ENCODE measurements around the gene GPR42.
"Not testable (repeated sequence)": the region's sequence is repeated elsewhere in the genome, so short reads cannot be mapped to it uniquely, and the experiment has no call there.

Gene GPR42

GRCh38 chr19:35363711-35364425 is 7.0 kb upstream of the GPR42 start:
- DNase-seq, result no peak

DNA sequence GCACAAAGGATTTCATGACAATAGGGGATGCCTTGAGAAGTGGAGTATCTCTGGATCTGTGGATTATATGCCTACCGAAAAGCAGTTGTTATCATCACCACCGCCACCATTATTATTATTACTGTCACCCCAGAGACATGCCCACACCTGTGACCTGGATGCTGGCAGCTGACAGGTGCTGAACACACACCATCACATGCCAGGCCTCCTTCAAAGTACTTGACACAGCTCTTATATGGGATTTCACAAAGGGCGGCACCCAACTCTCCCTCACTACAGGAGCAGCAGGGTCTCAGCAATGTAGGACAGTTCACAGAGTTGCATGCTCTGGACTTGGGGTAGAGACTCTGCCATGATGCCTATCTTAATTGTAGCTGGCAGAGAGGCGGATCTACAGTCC is 5.6 kb upstream of the GPR42 start:
- no peak for DNase-seq

- DNase-seq, result no peak
These were observed 2.5 kb upstream of the GPR42 start for GRCh38 chr19:35368378-35368777.

- no peak for DNase-seq
These were observed 1.3 kb upstream of the GPR42 start for GRCh38 chr19:35369522-35369921.

DNA sequence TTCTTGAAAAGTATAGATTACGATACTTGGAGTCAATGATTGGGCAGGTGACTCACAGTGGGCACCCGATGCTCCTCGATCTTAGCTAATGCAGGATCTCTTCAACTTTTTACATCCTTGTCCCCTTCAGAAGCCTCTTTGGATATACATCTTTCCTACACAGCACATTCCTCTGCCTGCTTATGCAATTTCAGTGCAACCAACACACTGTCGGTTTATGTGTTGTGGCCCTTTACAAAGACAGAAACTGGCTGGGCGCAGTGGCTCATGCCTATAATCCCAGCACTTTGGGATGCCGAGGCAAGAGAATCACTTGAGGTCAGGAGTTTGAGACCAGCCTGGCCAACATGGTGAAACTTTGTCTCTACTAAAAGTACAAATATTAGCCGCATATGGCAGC is 2.6 kb downstream of the GPR42 start:
- no peak for DNase-seq

DNA sequence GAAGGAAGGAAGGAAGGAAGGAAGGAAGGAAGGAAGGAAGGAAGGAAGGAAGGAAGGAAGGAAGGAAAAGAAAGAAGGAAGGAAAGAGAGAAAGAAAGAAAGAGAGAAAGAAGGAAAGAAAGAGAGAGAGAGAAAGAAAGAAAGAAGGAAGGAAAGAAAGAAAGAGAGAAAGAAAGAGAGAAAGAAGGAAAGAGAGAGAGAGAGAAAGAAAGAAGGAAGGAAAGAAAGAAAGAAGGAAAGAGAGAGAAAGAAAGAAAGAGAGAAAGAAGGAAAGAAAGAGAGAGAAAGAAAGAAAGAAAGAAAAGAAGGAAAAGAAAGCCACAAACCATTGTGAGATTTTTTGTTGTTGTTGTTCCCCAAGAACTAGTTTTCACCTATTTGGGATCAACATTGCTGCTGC is 3.2 kb downstream of the GPR42 start:
- DNase-seq, result not testable (repeated sequence)

- DNase-seq, result no peak
These were observed 4.8 kb downstream of the GPR42 start for GRCh38 chr19:35375505-35376307.

DNA sequence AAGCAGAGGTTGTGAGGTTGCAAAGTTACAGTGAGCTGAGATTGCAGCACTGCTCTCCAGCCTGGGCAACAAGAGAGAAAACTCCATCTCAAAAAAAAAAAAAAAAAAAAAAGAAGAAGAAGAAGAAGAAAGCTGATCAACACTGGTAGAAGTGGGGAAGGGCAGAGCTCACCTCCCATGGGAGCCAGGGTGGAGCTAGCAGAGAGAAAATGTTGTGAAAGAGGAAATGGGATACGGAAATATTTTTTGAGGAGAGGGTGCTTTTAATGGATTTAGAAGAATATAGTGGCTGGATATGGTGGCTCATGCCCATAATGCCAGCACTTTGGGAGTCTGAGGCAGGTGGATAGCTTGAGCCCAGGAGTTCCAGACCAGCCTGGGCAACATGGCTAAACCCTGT is 6.8 kb downstream of the GPR42 start:
- DNase-seq, result no peak

DNA sequence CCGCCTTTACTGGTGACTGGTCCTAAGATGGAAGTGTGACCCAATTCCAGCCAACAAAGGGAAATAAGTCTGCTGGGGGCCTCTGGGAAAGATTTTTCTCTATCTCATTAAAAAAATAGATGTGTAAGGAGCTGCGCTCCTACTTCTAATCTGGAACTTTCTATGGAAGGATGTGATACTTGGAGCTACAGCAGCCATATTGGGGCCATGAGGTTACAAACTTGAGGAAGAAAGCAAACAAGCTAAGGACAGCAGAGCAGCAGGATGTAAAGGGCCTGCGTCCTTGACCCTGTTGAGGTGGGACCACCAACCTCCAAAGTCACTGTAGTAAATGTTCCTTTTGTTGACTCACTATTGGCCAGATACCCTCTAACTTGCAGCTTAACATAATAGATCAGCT is 7.5 kb downstream of the GPR42 start:
- no peak for DNase-seq

DNA sequence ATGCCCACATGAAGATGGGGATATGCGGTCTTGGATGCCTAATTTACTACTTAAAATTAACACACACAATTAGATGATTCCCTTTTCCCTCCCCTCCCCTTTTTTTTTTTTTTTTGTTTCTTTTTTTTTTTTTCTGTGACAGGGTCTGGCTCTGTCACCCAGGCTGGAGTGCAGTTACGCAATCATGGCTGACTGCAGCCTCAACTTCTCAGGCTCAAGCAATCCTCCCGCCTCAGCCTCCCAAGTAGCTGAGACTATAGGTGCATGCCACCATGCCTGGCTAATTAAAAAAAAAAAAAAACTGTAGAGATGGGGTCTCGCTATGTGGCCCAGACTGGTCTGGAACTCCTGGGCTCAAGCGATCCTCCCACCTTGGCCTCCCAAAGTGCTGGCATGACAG is 8.7 kb downstream of the GPR42 start:
- not testable (repeated sequence) for DNase-seq

- DNase-seq, result no peak
These were observed 9.1 kb downstream of the GPR42 start for GRCh38 chr19:35379992-35380391.

DNA sequence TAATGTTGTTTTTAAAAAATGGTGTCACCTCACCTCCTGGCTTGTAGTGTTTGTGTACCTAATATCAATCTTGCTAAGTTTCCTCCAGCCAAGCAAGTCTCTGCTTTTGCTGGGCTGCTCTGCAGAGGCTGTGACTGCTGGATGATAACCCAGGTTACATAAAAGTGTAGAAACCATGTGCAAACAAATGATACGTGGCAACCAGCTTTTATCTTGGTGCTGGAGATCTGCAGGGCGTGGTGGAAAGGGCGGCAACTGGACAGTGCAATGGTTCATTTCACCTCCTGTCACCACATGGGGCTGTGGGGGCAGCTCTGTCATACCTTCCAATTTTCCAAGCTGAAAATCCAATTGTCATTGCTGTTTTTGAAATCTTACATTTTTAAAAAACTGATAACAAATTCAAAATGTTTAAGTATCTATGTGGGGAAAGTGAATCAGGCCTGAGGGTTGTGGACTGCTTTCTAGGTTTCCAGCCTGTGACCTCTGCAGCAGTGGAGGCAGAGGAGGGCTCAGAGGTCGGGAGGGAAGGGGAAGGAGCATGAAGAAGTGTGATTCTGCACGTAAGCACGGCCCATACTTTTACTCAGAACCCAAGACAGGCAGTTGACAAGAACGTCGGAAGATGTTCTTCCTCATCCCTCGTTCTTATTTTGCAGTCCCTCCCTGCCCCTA is 9.7 kb downstream of the GPR42 start:
- DNase-seq, result no peak

GRCh38 chr19:35381318-35381717 is 10.4 kb downstream of the GPR42 start:
- no peak for DNase-seq

- no peak for DNase-seq
These were observed 11.1 kb downstream of the GPR42 start for GRCh38 chr19:35381926-35382325.

DNA sequence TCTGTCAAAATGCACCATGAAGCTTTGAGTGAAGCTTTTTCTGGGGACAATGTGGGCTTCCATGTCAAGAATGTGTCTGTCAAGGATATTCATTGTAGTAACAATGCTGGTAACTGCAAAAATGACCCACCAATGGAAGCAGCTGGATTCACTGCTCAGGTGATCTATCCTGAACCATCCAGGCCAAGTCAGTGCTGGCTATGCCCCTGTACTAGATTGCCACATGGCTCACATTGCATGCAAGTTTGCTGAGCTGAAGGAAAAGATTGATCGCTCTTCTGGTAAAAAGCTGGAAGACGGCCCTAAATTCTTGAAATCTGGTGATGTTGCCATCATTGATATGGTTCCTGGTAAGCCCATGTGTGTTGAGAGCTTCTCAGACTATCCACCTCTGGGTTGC is 12.7 kb downstream of the GPR42 start:
- no peak for DNase-seq

DNA sequence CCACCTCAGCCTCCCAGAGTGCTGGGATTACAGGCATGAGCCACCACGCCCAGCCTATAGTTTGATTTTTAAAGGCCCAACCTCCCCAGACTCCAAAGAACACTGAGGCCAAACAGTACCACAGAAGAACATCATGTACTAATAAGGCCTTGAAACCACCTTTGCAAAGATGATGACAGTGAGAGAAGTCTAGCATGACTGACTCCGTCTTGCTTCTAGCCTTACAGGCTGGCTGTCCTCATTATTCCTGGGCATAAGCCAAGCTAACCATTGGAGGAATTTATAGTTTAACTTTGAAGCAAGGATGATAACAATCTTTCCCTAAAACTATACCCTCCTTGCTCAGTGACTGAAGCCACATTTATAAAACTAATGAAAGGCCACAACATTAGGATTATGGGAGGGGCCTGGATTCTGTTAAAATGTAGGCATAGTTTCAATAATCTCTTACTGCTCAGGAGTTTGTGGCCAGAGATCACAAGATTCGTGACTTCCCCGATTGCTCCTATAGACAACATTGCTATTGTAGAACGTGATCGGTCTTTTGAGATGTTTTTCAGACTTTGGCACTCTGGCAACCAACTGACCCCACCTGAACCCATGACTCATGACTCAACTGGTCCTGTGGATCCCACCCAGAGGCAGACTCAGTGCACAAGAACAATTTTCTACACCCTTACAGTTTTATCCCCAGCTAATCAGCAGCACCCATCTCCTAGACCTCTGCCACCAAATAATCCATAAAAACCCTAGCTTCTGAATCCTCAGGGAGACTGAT is 17.6 kb downstream of the GPR42 start:
- no peak for DNase-seq

DNA sequence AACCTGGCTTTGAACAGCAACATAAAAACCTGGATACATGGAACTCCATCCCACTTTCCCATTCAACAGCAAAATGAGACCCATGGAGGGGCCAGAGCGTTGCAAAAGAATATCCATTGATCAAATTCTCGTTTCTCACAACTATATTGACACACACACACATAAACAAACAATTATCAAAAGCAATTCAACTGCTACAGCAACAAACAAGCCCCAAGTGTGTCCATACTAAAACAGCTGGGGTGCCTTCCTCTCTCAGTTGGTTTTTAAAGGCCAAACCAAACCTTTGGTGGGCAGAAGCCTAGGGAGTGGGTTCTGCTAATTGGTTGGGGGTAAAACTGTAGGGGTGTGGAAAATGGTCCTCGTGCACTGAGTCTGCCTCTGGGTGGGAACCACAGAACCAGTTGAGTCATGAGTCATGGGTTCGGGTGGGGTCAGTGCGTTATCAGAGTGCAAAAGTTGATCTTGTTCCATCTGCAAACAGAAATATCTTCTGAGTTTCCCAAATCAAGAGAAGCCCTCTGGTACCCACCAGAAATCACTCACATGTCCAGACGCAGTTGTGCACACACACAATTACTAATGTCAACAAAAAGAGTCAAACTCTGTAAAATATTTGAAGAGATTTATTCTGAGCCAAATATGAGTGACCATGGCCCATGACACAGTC is 18.5 kb downstream of the GPR42 start:
- DNase-seq, result no peak

GRCh38 chr19:35392742-35393715 is 22.2 kb downstream of the GPR42 start:
- DNase-seq, result no peak

DNA sequence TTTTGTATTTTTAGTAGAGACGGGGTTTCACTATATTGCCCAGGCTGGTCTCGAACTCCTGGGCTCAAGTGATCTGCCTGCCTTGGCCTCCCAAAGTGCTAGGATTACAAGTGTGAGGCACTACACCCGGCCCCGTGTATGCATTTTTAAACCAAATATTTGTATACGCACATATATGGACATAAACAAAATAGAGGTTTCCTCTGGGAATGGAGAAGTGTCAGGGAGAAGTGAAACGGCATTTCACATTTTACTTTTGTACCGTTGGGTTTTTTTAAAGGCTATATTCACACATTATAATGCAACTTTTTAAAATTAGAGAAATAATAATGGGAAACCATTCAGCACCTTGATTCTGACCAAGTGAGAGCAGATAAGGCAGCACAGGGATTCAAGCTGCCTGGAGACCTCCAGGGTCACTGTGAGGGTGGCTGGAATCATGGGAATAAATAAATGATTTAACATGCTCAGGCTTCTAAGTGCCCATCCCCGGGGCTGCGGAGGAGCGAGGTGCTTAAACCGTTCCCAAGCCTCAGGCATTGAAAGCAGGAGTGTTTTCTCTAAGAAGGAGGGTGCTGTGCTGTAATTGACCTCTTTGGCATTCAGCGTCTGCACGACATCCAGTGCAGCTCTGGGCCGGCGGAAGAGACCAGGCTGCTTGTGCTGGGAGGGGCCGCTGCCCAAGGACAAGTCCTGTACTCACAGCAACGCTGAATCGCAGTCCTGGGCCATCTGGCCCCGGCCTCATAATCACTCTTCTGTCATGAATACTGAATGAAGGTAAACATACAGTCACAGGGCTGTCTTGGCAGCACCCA is 24.7 kb downstream of the GPR42 start:
- DNase-seq, result no peak

- no peak for DNase-seq
These were observed 25.5 kb downstream of the GPR42 start for GRCh38 chr19:35396240-35396885.

Data from NCI-H748 treated with DMSO at 0.1 percent for 48 hours (cell line).